Measurements from ENCODE around the gene CENATAC.

CENATAC gene

DNA sequence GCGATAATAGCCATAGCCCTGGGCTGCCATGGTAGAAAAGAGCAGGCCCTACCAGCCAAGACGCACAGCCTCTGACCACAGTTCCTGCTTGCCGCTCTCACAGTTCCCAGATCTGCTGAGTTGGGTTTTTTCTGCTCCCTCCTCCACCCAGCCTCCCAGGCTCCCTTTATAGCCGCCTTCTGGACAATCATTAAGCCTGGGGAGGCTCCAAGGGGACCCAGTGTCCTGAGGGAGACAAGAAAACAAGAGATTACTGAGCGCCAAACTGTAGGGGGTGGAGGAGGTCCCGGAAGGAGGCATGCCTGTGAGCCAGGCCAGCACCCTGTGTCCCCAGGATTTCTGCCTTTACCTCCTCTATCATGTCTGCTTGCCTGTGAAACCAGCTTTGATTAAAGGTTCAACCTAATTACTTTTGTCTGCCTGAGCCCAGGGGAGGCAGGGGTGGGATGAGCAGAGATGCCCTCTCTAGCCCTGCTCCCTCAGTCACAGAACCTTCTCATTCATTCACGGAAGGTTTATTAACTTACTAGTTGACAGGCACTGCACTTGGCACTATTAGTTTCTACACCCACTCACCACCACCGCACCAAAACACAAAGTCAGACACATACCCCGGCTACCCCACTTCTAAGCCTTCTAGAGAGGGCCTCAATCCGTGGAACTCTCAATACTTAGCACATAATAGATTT, 31.5 kb downstream of the CENATAC start:
- Histone ChIP-seq H3F3A (ENCODE audit: low read depth) (no peaks in the 10 kb centered on the region), H3K36me3 (ENCODE audit: insufficient read depth, low read length) (peaks cover 6% of the 10 kb centered on the region; the same call in 1 of the 2 replicates), H3K9me2 (replicated peaks; ENCODE audit: low read depth, low read length) (no peaks in the 10 kb centered on the region), H3K4me1 (ENCODE audit: insufficient read depth, low read length, poor library complexity, severe bottlenecking) (peaks cover 22% of the 10 kb centered on the region), H3K9ac (ENCODE audit: low read depth, low read length, poor library complexity, severe bottlenecking) (peak overlapping the region; percentile 89), H3K4me2 (ENCODE audit: low read depth, low read length, poor library complexity, severe bottlenecking) (peak overlapping the region; percentile 85), H4K20me1 (ENCODE audit: insufficient read depth, low read length, poor library complexity, severe bottlenecking) (no peaks in the 10 kb centered on the region), H3K79me2 (ENCODE audit: insufficient read depth, low read length) (peaks cover 28% of the 10 kb centered on the region), H2AFZ (ENCODE audit: low read length) (no peak overlapping the region), H3K9me3 (ENCODE audit: insufficient read depth, low read depth, low read length) (no peaks in the 10 kb centered on the region), H3K27me3 (ENCODE audit: insufficient read depth, low read length, poor library complexity, severe bottlenecking) (no peaks in the 10 kb centered on the region), H3K4me3 (ENCODE audit: low read length, poor library complexity, severe bottlenecking) (peak overlapping the region; percentile 93)
- TF ChIP-seq CTCF (conservative IDR thresholded peaks at IDR 0.05; ENCODE audit: low read length): no peak
- no peak for TF ChIP-seq EZH2phosphoT487 (IDR thresholded peaks at IDR 0.05; ENCODE audit: borderline replicate concordance)

DNA sequence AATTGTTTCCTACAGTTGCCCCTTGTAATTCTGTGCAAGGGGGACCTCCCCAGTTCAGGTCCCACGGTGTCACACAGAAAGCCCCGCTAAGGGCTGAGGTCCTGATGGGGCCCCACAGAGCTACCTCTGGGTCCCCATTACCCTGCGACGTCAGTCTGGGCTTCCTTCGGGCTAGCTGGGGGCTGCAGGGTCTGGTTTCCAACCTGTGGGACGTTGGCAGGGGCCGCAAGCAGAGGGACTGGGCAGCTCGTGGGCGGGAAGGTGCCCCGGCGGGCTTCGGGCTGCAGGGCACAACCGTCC, 32.0 kb downstream of the CENATAC start:
- Histone ChIP-seq H3K4me2 (ENCODE audit: low read depth, low read length, poor library complexity, severe bottlenecking) (peak overlapping the region; percentile 85), H3K9me2 (replicated peaks; ENCODE audit: low read depth, low read length) (no peaks in the 10 kb centered on the region), H3K9ac (ENCODE audit: low read depth, low read length, poor library complexity, severe bottlenecking) (peak overlapping the region; percentile 89), H3K27me3 (ENCODE audit: insufficient read depth, low read length, poor library complexity, severe bottlenecking) (no peaks in the 10 kb centered on the region), H4K20me1 (ENCODE audit: insufficient read depth, low read length, poor library complexity, severe bottlenecking) (no peaks in the 10 kb centered on the region), H3K79me2 (ENCODE audit: insufficient read depth, low read length) (peaks cover 28% of the 10 kb centered on the region), H3K36me3 (ENCODE audit: insufficient read depth, low read length) (peaks cover 5% of the 10 kb centered on the region; the same call in 1 of the 2 replicates), H3F3A (ENCODE audit: low read depth) (no peaks in the 10 kb centered on the region), H3K9me3 (ENCODE audit: insufficient read depth, low read depth, low read length) (no peaks in the 10 kb centered on the region), H3K4me3 (ENCODE audit: low read length, poor library complexity, severe bottlenecking) (peak overlapping the region; percentile 93), H3K4me1 (ENCODE audit: insufficient read depth, low read length, poor library complexity, severe bottlenecking) (peaks cover 22% of the 10 kb centered on the region), H2AFZ (ENCODE audit: low read length) (peak overlapping the region; percentile 100)
- TF ChIP-seq CTCF (conservative IDR thresholded peaks at IDR 0.05; ENCODE audit: low read length) (no peak), EZH2phosphoT487 (IDR thresholded peaks at IDR 0.05; ENCODE audit: borderline replicate concordance) (no peak)

- H3F3A ChIP-seq (ENCODE audit: low read depth): no peaks in the 10 kb centered on the region
- H3K9me2 ChIP-seq (replicated peaks; ENCODE audit: low read depth, low read length): no peaks in the 10 kb centered on the region
- TF ChIP-seq EZH2phosphoT487 (IDR thresholded peaks at IDR 0.05; ENCODE audit: borderline replicate concordance) (no peak), CTCF (conservative IDR thresholded peaks at IDR 0.05; ENCODE audit: low read length) (no peak)
- H3K36me3 ChIP-seq (ENCODE audit: insufficient read depth, low read length): peaks cover under 1% of the 10 kb centered on the region; the same call in 1 of the 2 replicates
- H2AFZ ChIP-seq (ENCODE audit: low read length): peak within 1 kb of the TSS; percentile 100
- H3K9me3 ChIP-seq (ENCODE audit: insufficient read depth, low read depth, low read length): no peaks in the 10 kb centered on the region
- H3K4me1 ChIP-seq (ENCODE audit: insufficient read depth, low read length, poor library complexity, severe bottlenecking): peaks cover 22% of the 10 kb centered on the region
- peak within 1 kb of the TSS; percentile 85 for H3K4me2 ChIP-seq (ENCODE audit: low read depth, low read length, poor library complexity, severe bottlenecking)
- no peaks in the 10 kb centered on the region for H3K27me3 ChIP-seq (ENCODE audit: insufficient read depth, low read length, poor library complexity, severe bottlenecking)
- peak within 1 kb of the TSS; percentile 89 for H3K9ac ChIP-seq (ENCODE audit: low read depth, low read length, poor library complexity, severe bottlenecking)
- H3K4me3 ChIP-seq (ENCODE audit: low read length, poor library complexity, severe bottlenecking): peak within 1 kb of the TSS; percentile 93
- H4K20me1 ChIP-seq (ENCODE audit: insufficient read depth, low read length, poor library complexity, severe bottlenecking): no peaks in the 10 kb centered on the region
- H3K79me2 ChIP-seq (ENCODE audit: insufficient read depth, low read length): peaks cover 28% of the 10 kb centered on the region
Observed at GRCh38 chr11:119030329-119031047, 32.5 kb downstream of the CENATAC start, which contains the start of gene SLC37A4. Gene SLC37A4, minus strand, starts transcription at chr11:119030877.
